ENCODE results near the gene B3GNT7. TPM values are rescaled to one million over a fixed set of nuclear protein-coding genes. Genes with fewer than 3 reads are reported as not detected.

Gene B3GNT7
- total and polyA plus RNA-seq, 2 donors = 1.3 to 1.7 TPM

DNA sequence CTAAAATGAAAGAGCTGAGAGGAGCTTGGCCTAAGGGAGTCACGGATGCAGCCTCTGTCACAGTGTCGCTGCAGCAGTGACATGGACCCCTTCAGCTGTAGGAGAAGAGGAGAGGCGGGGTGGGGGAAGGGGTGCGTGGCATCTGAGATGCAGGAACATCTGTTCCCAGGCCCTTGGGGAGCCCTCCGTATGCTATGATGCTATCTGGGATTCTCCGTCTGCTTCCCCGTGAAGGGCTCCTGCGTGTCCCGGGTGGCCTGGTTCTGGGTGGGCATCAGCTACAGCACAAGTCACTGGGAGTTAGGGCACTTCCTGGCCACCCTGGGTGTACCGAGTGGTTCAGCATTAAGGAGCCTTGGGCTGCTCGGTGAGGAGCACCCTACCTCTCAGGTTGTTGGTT is 35.6 kb upstream of the B3GNT7 start:
- 93% methylated on average over 11 of the region's 11 CpGs for WGBS
- no peak overlapping the region for H3K4me3 ChIP-seq (ENCODE audit: low read depth, low read length)
- H3K4me1 ChIP-seq (ENCODE audit: insufficient read depth) = no peaks in the 10 kb centered on the region
- H3K36me3 ChIP-seq (ENCODE audit: insufficient read depth) = no peaks in the 10 kb centered on the region
- no peak overlapping the region for H3K27ac ChIP-seq (ENCODE audit: low read depth)
- DNase-seq (ENCODE audit: extremely low spot score) = no peak

DNA sequence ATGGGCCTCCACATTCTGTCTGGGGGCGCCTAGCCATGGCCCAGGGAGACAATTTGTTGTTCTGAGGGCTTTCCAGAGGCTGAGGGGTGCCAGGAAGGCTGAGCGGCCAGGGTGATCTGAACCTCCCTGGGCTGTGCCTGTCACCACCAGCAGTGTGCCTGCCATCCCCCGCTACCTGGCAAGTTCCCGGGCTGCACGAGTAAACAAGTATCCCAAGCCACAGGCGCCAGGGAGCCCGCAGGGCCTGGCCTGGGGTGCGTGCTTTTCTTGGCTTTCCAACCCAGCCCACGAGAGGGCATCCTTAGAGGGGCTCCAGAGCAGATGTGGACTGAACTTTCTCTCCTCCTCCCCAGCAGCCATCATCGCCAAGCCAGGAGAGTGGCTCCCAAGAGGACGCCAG is 35.1 kb upstream of the B3GNT7 start:
- 91% methylated on average over 11 of the region's 11 CpGs for WGBS
- H3K36me3 ChIP-seq (ENCODE audit: insufficient read depth) = no peaks in the 10 kb centered on the region
- H3K27ac ChIP-seq (ENCODE audit: low read depth) = no peak overlapping the region
- no peaks in the 10 kb centered on the region for H3K4me1 ChIP-seq (ENCODE audit: insufficient read depth)
- DNase-seq (ENCODE audit: extremely low spot score) = no peak
- no peak overlapping the region for H3K4me3 ChIP-seq (ENCODE audit: low read depth, low read length)

DNA sequence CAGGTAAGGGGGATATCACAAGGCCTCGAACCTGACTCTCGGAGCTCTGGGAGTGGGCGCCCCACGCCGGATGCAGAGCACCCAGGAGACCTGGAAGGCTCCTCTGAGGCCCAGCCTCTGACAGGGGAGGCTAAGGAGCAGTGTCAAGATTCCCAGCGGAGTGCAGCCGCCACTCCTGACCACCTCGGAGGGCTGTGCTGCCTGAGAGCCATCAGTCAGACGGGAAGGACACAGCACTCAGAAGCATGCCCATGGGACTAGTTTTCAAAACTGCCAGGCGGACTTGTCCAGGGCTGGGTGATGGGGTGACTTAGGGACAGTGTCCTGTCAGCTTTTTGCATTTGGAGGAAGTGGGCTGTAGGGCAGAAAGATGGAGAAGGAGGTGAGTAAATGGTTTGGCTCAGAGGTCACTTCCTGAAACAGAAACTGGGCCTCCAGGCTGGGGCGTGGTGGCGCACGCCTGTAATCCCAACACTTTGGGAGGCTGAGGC is 34.6 kb upstream of the B3GNT7 start:
- DNase-seq (ENCODE audit: extremely low spot score) = no peak
- 95% methylated on average over 13 of the region's 13 CpGs for WGBS
- H3K4me1 ChIP-seq (ENCODE audit: insufficient read depth) = no peaks in the 10 kb centered on the region

DNA sequence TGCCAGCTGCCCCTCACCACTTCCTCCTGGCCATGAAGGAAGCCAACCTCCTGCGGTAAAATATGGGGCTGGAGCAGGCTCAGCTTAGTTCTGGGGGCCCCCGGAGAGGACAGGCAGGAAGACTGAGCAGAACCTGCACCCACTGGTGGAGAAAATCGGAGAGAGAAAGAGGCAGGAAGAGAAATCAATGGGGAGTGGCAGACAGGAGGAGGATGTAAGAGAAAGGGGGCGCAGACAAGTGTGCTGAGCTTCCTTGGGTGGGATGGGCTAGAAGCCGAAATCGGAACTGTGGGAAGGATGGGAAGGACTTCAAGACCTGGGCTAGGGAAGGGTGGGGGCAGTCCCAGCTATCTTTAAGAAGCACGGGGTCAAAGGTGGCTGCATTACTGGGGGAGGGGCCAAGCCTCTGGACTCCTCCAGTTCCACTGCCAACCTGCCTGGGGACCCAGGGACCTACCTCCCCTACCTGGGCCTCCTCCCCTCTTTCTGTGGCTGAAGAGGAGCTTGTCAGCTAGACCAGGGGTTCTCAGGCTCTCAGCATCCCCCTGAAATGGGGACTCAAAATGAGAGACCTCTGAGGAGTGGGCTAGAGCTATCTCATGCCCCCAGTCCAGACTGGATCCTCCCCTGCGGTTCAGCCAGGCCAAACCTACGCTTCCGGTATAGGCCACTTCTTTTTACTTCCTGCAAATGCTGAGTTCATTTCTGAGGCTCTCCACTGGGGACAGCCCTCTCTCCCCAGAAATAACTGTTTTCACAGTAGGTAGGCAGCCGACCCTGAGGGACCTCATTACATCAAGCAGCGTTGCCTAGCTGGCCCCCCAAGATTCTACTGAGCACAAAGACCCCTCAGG is 33.6 kb upstream of the B3GNT7 start:
- H3K27ac ChIP-seq (ENCODE audit: low read depth) = no peak overlapping the region
- H3K4me3 ChIP-seq (ENCODE audit: low read depth, low read length) = no peak overlapping the region
- DNase-seq (ENCODE audit: extremely low spot score) = no peak
- H3K36me3 ChIP-seq (ENCODE audit: insufficient read depth) = no peaks in the 10 kb centered on the region
- WGBS = 82% methylated on average over 12 of the region's 12 CpGs
- no peaks in the 10 kb centered on the region for H3K4me1 ChIP-seq (ENCODE audit: insufficient read depth)

More for the DNA sequence above, 34.6 kb upstream of the B3GNT7 start:
- H3K27ac ChIP-seq (ENCODE audit: low read depth) = no peak overlapping the region
- no peaks in the 10 kb centered on the region for H3K36me3 ChIP-seq (ENCODE audit: insufficient read depth)
- H3K4me3 ChIP-seq (ENCODE audit: low read depth, low read length) = no peak overlapping the region

DNA sequence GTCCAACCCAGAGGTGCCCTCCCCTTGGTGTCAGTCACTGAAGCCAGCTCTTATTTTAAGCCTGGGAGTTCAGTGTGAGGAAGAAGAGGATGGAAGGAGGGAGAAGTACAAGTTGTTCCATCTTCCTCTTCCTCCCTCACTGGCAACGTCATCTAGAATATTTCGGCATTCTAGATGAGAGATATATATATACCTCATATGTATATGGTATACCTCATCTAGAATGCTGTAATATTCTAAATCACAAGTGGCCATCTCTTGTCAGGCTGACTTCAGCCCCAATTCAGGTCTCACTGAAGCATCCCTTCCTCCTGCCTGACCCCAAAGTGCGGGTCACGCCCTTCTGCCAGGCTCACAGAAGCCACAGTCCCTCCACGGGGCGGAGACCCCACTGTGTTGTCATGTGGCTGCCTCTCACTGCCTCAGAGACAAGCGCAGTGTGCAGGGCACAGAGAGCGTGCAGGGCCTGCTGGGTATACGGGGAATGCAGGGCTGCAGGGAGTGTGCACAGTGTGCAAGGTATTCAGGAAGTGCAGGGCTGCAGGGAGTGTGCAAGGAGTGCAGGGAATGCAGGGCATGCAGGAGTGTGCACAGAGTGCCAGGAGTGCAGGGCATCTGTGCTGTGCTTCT is 32.8 kb upstream of the B3GNT7 start:
- Histone ChIP-seq H3K4me3 (ENCODE audit: low read depth, low read length) (no peak overlapping the region), H3K36me3 (ENCODE audit: insufficient read depth) (no peaks in the 10 kb centered on the region), H3K27ac (ENCODE audit: low read depth) (no peak overlapping the region), H3K4me1 (ENCODE audit: insufficient read depth) (no peaks in the 10 kb centered on the region)
- DNase-seq (ENCODE audit: extremely low spot score) = no peak
- 87% methylated on average over 9 of the region's 9 CpGs for WGBS

DNA sequence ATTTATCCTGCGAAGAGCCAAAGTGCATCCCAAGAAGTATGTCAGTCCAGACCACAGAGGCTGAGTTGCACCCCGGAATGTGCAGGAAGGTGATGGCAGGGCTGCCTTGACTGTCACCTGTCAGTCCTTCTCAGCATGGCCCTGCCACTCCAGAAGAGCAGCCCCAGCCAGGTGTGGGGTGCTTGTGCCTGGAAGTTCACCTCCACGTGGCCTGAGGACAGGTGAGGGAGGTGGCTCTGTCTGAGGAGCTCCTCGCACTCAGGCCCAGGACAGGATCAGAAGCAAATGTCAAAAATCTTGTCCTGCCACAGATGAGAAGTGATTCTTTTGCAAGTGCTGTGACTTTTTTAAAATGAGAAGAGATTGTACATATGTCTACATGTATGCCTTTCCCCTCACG is 31.4 kb upstream of the B3GNT7 start:
- Histone ChIP-seq H3K4me1 (ENCODE audit: insufficient read depth) (no peaks in the 10 kb centered on the region), H3K36me3 (ENCODE audit: insufficient read depth) (no peaks in the 10 kb centered on the region), H3K4me3 (ENCODE audit: low read depth, low read length) (no peak overlapping the region), H3K27ac (ENCODE audit: low read depth) (no peak overlapping the region)
- 92% methylated on average over 5 of the region's 5 CpGs for WGBS
- DNase-seq (ENCODE audit: extremely low spot score) = no peak

DNA sequence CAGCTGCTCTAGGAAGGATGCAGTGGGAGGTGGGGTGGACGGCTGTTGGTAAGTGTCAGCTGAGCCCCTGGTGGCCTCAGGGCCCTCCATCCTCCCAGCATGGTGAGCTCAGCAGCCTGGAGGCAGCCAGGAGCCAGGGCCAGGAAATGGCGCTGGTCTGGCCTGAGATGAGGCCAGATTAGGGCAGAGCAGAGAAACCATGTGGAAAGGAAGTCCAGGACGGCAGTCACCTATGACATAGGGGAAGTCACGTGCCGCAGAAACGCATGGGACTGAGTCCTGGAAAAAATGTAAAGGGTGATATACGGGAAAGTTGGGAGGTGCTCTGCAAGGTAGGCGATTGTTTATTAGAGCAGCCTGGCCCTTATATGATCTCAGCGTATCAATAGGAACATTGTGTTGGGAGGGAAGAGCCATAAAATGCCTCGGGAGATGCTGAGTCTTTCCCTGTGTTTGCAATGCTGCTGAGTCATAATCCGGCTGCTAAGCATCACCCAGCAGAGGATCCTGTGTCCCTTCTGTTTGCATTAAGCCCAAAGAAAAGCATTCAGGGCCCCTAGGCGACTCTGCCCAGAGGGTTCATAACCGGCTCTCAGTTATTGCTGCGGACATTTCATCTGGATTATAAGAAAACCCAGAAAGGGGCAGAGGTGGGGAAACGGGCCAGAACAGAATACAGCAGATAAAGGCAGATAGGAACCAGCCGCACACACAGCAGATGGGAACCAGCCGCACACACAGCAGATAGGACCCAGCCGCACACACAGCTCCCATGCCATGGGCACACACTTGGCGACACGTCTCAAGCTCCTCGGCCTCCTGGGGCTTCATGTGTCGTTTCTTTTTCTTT is 30.3 kb upstream of the B3GNT7 start:
- H3K4me3 ChIP-seq (ENCODE audit: low read depth, low read length) = no peak overlapping the region
- no peak overlapping the region for H3K27ac ChIP-seq (ENCODE audit: low read depth)
- 33% methylated on average over 22 of the region's 22 CpGs for WGBS
- DNase-seq (ENCODE audit: extremely low spot score) = no peak
- H3K36me3 ChIP-seq (ENCODE audit: insufficient read depth) = no peaks in the 10 kb centered on the region
- H3K4me1 ChIP-seq (ENCODE audit: insufficient read depth) = no peaks in the 10 kb centered on the region

DNA sequence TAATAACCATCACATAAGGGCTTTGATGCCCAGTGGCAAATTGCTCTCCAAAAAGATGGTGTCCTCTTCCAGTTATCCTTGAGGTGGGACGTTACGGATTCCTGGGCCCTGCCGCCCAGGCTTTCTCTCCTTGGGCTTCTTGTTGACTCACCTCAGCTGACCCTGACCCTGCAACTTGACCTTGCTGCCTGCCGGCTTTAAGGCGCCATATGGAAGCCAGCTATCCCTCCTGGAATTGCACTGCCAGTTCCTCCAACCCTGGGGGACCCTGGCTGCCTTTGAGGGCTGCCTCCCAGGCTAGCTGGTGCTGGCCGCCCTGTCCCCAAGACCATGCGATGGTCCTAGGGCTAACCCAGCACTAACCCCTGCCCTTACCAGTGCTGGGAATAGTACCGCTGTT is 28.3 kb upstream of the B3GNT7 start:
- 96% methylated on average over 8 of the region's 8 CpGs for WGBS
- no peak for DNase-seq (ENCODE audit: extremely low spot score)
- H3K27ac ChIP-seq (ENCODE audit: low read depth) = no peak overlapping the region
- no peak overlapping the region for H3K4me3 ChIP-seq (ENCODE audit: low read depth, low read length)
- H3K4me1 ChIP-seq (ENCODE audit: insufficient read depth) = no peaks in the 10 kb centered on the region
- H3K36me3 ChIP-seq (ENCODE audit: insufficient read depth) = no peaks in the 10 kb centered on the region

DNA sequence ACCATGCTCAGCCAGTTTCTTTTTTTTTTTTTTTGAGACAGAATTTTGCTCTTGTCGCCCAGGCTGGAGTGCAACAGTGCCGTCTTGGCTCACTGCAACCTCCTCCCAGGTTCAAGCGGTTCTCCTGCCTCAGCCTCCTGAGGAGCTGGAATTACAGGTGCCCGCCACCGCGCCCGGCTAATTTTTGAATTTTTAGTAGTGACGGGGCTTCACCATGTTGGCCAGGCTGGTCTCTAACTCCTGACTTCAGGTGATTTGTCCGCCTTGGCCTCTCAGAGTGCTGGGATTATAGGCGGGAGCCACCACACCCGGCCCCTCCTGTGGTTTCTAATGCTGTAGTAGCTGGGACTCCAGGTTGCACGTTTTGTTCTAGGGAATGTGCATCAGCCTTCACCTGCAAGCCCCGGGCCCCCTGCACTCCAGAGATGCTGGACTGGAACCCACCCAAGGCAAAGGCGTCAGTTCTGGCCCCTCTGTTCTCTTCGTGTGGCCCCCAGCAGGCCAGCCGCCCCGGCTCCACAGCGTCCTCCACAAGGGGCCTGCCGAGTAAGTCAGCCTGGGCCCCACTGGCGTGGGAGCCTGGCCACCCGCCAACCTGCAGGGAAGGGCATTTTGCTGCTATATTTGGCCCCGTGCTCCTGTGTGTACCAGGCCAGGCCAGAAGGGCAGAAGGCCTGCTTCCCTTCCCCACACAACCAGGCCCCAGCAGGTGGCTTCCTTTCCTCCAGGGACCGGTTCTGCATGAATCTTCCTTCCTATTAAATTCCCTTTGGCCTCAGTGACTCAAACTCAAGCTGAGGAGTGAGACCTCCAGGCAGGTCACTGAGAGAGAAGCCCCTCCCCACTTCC is 25.7 kb upstream of the B3GNT7 start:
- Histone ChIP-seq H3K36me3 (ENCODE audit: insufficient read depth) (no peaks in the 10 kb centered on the region), H3K27ac (ENCODE audit: low read depth) (no peak overlapping the region), H3K4me3 (ENCODE audit: low read depth, low read length) (no peak overlapping the region), H3K4me1 (ENCODE audit: insufficient read depth) (no peaks in the 10 kb centered on the region)
- DNase-seq (ENCODE audit: extremely low spot score) = no peak
- 81% methylated on average over 23 of the region's 23 CpGs for WGBS

DNA sequence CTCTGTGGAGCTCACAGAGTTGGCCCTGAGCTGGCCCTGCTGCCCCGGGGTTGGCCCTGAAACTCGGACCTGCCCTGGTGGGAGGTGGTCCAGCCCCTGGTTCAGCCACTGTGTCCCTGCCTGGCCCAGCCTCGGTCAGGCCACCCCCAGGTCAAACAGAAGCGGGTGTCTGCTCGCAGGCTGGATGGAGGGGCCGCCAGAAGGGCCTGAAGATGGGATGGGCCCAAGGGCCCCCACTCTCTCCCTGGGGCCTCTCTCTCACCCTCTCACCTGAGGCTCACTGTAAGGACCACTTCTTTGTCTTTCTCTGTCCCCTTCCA is 25.1 kb upstream of the B3GNT7 start:
- WGBS = 82% methylated on average over 6 of the region's 6 CpGs
- Histone ChIP-seq H3K4me3 (ENCODE audit: low read depth, low read length) (no peak overlapping the region), H3K27ac (ENCODE audit: low read depth) (no peak overlapping the region), H3K36me3 (ENCODE audit: insufficient read depth) (no peaks in the 10 kb centered on the region), H3K4me1 (ENCODE audit: insufficient read depth) (no peaks in the 10 kb centered on the region)
- DNase-seq (ENCODE audit: extremely low spot score) = no peak

DNA sequence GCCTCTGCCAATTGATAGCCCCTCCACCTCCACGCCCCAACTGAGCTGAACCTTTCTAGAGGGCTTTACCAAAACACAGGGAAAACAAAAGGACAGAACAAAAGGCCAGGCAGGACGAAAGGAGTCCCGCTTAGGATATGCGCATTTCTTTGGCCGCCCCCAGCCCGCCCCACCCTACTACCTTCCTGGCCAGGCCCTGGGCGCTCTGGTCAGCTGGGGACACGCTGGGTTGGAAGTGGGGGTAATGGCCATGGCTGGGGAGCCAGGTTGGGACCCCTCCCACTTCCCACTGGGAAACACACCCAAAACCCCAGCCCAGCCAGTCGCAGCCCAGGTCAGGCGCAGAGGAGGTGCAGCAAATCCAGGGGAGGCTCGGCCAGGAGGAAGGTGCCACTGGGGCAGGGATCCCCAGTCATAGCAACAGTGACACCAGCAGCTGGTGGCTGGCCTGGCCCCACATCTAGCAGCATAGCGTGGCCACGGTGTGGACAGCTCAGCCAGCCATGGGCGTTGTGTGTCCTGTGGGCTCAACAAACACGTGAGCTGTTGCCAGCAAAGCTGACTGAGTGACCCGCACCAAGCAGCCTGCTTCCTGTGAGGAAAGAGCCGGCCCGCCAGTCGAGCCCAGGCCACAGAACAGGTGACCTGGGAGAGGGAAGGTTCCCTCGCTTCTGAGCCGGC is 24.6 kb upstream of the B3GNT7 start:
- WGBS = 89% methylated on average over 21 of the region's 21 CpGs
- no peak overlapping the region for H3K27ac ChIP-seq (ENCODE audit: low read depth)
- no peaks in the 10 kb centered on the region for H3K36me3 ChIP-seq (ENCODE audit: insufficient read depth)
- H3K4me1 ChIP-seq (ENCODE audit: insufficient read depth) = no peaks in the 10 kb centered on the region
- H3K4me3 ChIP-seq (ENCODE audit: low read depth, low read length) = no peak overlapping the region
- no peak for DNase-seq (ENCODE audit: extremely low spot score)

DNA sequence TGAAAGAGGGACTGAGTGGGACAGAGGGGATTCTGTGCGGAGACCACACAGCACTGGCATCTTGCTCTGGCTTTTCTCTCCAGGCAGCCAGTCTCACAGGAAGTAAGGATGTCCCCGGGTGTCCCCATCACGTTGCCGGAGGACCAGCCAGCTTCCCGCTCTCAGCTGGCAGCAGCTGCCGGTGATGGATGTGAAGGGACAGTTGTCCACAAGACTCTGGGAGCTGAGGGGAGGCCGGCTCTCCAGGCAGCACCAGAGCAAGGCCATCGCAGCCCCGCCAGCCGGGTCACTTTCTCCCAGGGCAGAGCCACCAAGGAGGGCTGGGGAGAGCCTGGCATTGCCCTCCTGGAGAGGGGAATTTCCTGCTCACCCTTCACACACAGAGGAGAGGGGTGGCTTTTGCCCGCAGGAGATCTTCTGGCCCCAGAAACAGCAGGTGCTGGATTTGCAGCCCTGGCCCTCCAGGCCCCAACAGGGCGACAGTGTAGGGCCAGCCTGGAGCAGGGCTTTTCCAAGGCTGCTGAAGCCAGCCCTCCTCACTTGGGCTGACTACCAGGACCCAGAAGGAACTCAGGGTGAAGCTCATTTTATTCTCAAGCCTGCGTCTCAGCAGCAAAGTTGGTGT is 24.0 kb upstream of the B3GNT7 start:
- Histone ChIP-seq H3K4me1 (ENCODE audit: insufficient read depth) (no peaks in the 10 kb centered on the region), H3K27ac (ENCODE audit: low read depth) (no peak overlapping the region), H3K4me3 (ENCODE audit: low read depth, low read length) (no peak overlapping the region), H3K36me3 (ENCODE audit: insufficient read depth) (no peaks in the 10 kb centered on the region)
- no peak for DNase-seq (ENCODE audit: extremely low spot score)
- 86% methylated on average over 13 of the region's 13 CpGs for WGBS

Data from urinary bladder (tissue), 4 donors.